NOMO-1 treated with DMSO at 0.1 percent for 48 hours (cell line): Measurements from ENCODE around the gene CDC5L.
A peak's percentile ranks its signal among the peaks of the same experiment; 100 is the strongest.

Experiments
- DNase-seq: peaks from one replicate; lab custom pipeline; 2025; ENCODE audit not compliant: unreplicated experiment; lab: John Stamatoyannopoulos, UW

CDC5L gene

GRCh38 chr6:44373051-44373450 lies 14.5 kb upstream of the CDC5L start:
- DNase-seq = no peak

DNA sequence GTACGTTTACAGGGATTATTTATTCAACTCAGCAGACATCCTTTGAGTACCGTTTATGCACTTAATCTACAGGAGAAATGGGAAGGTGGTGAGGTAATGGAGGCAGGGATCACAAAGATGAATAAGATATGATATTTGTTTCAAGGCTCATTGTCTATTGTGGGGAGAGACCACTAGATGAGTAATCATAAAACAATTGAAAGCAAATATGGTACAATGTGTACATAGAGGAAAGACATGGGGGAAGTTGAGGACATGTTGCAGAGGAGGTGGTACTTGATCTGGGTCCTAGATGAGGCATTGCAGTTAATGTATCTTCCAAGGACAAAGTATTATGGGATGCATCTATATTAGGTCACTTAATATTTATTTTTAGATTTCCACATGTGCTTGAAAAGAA lies 13.7 kb upstream of the CDC5L start:
- DNase-seq = no peak

GRCh38 chr6:44375071-44375470 lies 12.4 kb upstream of the CDC5L start:
- DNase-seq = no peak

GRCh38 chr6:44377484-44377883 lies 10.0 kb upstream of the CDC5L start:
- no peak for DNase-seq

GRCh38 chr6:44377971-44378370 lies 9.5 kb upstream of the CDC5L start:
- no peak for DNase-seq

DNA sequence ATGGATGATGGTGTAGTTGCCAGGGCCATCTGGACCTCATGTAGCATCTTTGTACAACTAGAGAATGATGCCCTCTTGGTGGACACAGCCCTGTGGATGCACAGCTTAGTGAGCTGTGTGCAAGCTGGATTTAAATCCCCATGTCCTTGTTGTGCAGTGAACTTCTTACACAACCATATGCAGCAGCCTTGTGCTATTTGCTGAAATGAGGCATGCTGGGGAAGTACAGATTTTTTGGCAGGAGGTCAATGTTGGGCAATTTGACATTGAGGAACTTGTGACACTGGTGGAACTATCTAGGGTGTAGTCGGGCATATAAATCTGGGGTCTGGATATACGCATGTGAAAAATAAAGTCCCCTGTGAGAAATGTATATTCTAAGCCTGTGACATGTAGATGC lies 5.8 kb upstream of the CDC5L start:
- DNase-seq = peak; percentile 95

GRCh38 chr6:44386364-44386928 lies 1.1 kb upstream of the CDC5L start:
- no peak for DNase-seq

DNA sequence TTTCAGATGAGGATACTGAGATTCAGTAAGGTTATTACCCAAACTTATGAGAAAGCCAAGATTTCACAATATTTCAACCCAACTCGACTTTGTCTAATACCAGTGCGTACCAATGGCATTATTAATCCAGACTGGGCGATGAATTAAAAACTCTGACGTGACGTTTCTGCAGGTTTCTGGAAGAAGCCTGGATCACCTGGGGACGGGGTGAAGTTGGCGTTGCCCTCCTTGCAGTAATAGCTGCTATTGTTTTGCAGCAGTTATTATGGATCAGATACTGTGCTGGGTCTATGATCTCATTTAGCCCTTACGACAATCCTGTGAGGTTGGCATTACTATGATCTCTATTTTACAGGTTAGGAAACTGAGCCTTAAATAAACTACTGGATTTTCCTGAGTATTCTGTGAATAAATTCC lies 569 bp upstream of the CDC5L start:
- no peak for DNase-seq

DNA sequence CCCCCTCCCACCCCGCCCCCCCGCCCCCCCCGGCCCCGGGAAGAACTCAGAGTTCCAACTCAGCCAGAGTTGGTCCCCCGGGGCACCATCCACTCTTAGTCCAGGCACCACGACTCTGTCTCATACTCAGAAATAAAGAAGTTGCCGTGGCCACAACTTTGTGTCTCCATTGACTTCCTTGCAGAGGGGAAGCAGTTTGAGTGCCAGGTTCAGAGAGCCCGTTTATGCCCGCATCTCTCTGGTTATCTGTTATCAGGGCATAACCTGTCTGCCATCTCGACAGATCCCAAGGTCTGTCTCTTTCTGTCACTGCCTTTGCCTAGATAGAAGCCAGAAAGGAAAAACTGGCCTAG lies 605 bp downstream of the CDC5L start:
- DNase-seq = no peak

- no peak for DNase-seq
These were observed 1.4 kb downstream of the CDC5L start for GRCh38 chr6:44388887-44389286.

DNA sequence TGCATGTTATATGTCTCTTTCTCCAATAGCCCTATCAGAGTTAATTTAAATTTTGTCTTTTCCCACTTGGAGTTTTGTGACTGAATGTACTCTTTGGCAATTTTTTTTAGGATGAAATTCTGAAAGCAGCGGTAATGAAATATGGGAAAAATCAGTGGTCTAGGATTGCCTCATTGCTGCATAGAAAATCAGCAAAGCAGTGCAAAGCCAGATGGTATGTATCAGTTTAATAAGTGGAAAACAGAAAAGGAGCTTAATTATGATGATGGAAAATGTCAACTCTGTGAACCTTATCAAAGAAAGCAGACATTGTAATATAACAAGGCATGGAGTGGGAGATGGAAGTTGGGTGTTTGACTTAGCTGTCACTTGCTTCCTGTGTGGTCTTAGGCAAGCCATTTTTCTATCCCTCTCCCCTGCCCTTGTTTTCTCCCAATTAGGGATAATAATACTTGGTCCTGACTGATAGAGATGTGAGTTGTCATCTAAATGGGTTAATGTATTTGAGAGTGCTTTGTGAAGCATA lies 2.7 kb downstream of the CDC5L start:
- no peak for DNase-seq

DNA sequence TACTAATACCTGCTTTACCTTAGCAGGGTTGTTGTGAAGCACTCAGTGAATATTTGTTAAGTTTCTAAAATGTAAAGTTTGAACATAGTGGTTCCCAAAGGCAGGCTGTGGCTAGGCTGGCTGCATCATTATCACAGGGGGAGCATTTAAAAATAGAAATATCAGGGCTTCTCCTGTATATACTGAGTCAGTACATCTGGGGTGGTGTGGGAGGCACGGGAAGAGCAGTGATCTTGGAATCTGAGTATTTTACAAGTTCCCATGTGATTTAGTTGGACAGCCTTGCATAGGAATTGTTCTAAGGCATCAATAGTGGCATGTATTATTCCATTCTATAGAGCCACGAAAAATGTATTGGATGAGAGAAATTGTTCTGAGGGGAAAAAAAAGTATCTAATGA lies 8.0 kb downstream of the CDC5L start:
- DNase-seq = no peak

DNA sequence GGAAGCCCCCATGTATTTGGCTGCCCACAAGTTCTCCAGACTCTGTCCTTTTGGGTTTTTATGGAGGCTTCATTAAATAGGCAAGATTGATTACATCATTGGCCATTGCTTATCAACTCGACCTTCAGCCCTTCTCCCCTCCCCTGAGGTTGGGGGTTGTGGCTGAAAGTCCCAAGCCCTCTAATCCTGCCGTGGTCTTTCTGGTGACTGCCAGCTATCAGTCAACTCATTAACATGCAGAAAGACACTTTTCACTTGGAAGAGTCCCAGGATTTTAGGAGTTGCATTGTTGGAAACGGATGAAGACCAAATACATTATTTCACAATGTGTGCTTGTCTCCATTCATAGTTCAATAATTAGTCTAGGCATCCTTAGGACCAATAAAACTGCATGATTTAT lies 9.5 kb downstream of the CDC5L start:
- no peak for DNase-seq

- DNase-seq = no peak
These were observed 10.1 kb downstream of the CDC5L start for GRCh38 chr6:44397424-44398164.

GRCh38 chr6:44399991-44400390 lies 12.5 kb downstream of the CDC5L start:
- no peak for DNase-seq

GRCh38 chr6:44400572-44400971 lies 13.1 kb downstream of the CDC5L start:
- no peak for DNase-seq

GRCh38 chr6:44401138-44401537 lies 13.6 kb downstream of the CDC5L start:
- DNase-seq = no peak

- DNase-seq = no peak
These were observed 16.7 kb downstream of the CDC5L start for GRCh38 chr6:44404022-44404714.

DNA sequence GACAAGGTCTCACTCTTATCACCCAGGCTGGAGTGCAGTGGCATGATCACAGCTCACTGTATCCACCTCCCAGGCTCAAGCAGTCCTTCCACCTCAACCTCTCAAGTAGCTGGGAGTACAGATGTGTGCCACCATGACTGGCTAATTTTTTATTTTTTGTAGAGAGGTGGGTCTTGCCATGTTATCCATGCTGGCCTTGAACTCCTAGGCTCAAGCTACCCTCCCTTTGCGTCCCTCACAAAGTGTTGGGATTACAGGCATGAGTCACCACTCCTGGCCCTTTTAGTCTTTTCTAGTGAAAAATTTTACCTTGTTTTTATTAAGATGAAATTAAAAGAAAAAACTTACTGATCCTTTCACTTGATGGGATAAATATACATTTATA lies 17.2 kb downstream of the CDC5L start:
- DNase-seq = no peak

GRCh38 chr6:44407951-44408670 lies 20.6 kb downstream of the CDC5L start:
- DNase-seq = no peak

DNA sequence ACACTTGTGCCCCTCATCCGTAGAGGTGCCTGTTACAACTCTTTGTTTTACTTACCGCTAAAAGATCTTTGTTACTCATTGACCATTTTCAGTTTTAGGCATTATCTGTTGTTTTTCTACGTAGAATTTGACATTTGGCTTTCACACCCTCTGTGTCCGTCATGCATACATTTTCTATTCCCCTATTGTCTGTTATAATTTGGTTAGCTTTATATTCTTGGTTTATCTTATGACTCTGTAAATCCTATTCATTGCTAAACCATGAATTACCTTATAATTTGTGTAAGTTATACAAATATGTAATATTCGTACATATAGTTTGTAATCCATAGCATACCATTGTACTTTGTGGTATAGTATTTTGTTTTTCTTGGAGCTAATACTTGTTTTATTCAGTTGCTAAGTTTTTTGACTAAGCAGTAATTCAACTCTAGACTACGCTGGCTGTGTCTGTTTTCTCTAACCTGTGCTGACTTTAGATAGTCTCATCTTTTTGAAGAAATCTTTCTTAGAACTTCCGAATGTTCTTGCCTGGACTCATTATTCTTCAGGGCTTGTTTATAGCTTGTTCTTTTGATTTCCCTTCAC lies 21.8 kb downstream of the CDC5L start:
- no peak for DNase-seq
